Left hindlimb (tissue), 1 donor: ENCODE data around the gene CLEC18C.
"Not testable (repeated sequence)": the region's sequence is repeated elsewhere in the genome, so short reads cannot be mapped to it uniquely, and the experiment has no call there.

ENCODE experiments used
- DNase-seq: peaks from one replicate; pipeline ENCODE4 v3.0.0-alpha.2; 2018

CLEC18C gene

GRCh38 chr16:70173212-70173837, at the start of gene CLEC18C:
Gene CLEC18C (plus strand): TSS chr16:70173787. CDS start chr16:70174279, 492 bp downstream.
- peak; percentile 21 for DNase-seq

- DNase-seq = not testable (repeated sequence)
Observed at GRCh38 chr16:70123822-70124221, 49.8 kb upstream of the CLEC18C start.

GRCh38 chr16:70126226-70126625, 47.4 kb upstream of the CLEC18C start:
- not testable (repeated sequence) for DNase-seq

- DNase-seq = not testable (repeated sequence)
Observed at GRCh38 chr16:70127706-70128105, 45.9 kb upstream of the CLEC18C start.

- not testable (repeated sequence) for DNase-seq
Observed at GRCh38 chr16:70128844-70129243, 44.7 kb upstream of the CLEC18C start.

GRCh38 chr16:70135796-70136195, 37.8 kb upstream of the CLEC18C start:
- DNase-seq = not testable (repeated sequence)

GRCh38 chr16:70136595-70136994, 37.0 kb upstream of the CLEC18C start:
- DNase-seq = not testable (repeated sequence)

GRCh38 chr16:70142739-70143138, 30.8 kb upstream of the CLEC18C start:
- DNase-seq = not testable (repeated sequence)

GRCh38 chr16:70143231-70143895, 30.2 kb upstream of the CLEC18C start:
- not testable (repeated sequence) for DNase-seq

GRCh38 chr16:70147853-70148252, 25.7 kb upstream of the CLEC18C start:
- not testable (repeated sequence) for DNase-seq

GRCh38 chr16:70148453-70148852, 25.1 kb upstream of the CLEC18C start:
- not testable (repeated sequence) for DNase-seq

GRCh38 chr16:70149296-70149695, 24.3 kb upstream of the CLEC18C start:
- not testable (repeated sequence) for DNase-seq

- DNase-seq = no peak
Observed at GRCh38 chr16:70151391-70151790, 22.2 kb upstream of the CLEC18C start.

GRCh38 chr16:70151941-70152509, 21.6 kb upstream of the CLEC18C start:
- DNase-seq = no peak

GRCh38 chr16:70152578-70153302, 20.8 kb upstream of the CLEC18C start:
- DNase-seq = no peak

GRCh38 chr16:70154736-70155135, 18.9 kb upstream of the CLEC18C start:
- DNase-seq = not testable (repeated sequence)

- no peak for DNase-seq
Observed at GRCh38 chr16:70156207-70156978, 17.2 kb upstream of the CLEC18C start.

GRCh38 chr16:70157105-70157476, 16.5 kb upstream of the CLEC18C start:
- DNase-seq = no peak

- DNase-seq = no peak
Observed at GRCh38 chr16:70157477-70158260, 15.9 kb upstream of the CLEC18C start.

- DNase-seq = no peak
Observed at GRCh38 chr16:70158261-70158939, 15.2 kb upstream of the CLEC18C start.
